Activated naive CD4-positive, alpha-beta T cell treated with Interleukin-2 at 50 U/mL for 16 hours (primary cell): ENCODE measurements around the gene ATP8A2.

ENCODE experiments used
- DNase-seq: peaks from one replicate; pipeline ENCODE4 v3.0.0-alpha.2; 2020

Gene ATP8A2

GRCh38 chr13:25981060-25981459, 609.3 kb downstream of the ATP8A2 start:
- no peak for DNase-seq

GRCh38 chr13:25982907-25983306, 611.1 kb downstream of the ATP8A2 start:
- DNase-seq, result no peak

- DNase-seq, result no peak
Measured at GRCh38 chr13:25987987-25988386, 616.2 kb downstream of the ATP8A2 start.

- no peak for DNase-seq
Measured at GRCh38 chr13:25988661-25989060, 616.9 kb downstream of the ATP8A2 start.

GRCh38 chr13:25990801-25991200, 619.0 kb downstream of the ATP8A2 start:
- no peak for DNase-seq

- no peak for DNase-seq
Measured at GRCh38 chr13:25992076-25992475, 620.3 kb downstream of the ATP8A2 start.

GRCh38 chr13:26007261-26008125, 635.7 kb downstream of the ATP8A2 start:
- no peak for DNase-seq

- no peak for DNase-seq
Measured at GRCh38 chr13:26010487-26011207, 638.9 kb downstream of the ATP8A2 start.

- no peak for DNase-seq
Measured at GRCh38 chr13:26011208-26011573, 639.4 kb downstream of the ATP8A2 start.

- peak; percentile 53 for DNase-seq
Measured at GRCh38 chr13:26011996-26012821, 640.4 kb downstream of the ATP8A2 start.

- DNase-seq, result no peak
Measured at GRCh38 chr13:26012995-26013394, 641.2 kb downstream of the ATP8A2 start.

GRCh38 chr13:26015271-26016125, 643.7 kb downstream of the ATP8A2 start:
- DNase-seq, result no peak

GRCh38 chr13:26016189-26016588, 644.4 kb downstream of the ATP8A2 start:
- no peak for DNase-seq

- DNase-seq, result no peak
Measured at GRCh38 chr13:26017196-26017921, 645.6 kb downstream of the ATP8A2 start.

GRCh38 chr13:26017932-26018665, 646.3 kb downstream of the ATP8A2 start:
- no peak for DNase-seq

- no peak for DNase-seq
Measured at GRCh38 chr13:26019251-26019650, 647.5 kb downstream of the ATP8A2 start.

- DNase-seq, result no peak
Measured at GRCh38 chr13:26019881-26020870, 648.4 kb downstream of the ATP8A2 start.

GRCh38 chr13:26020891-26021290, 649.1 kb downstream of the ATP8A2 start:
- DNase-seq, result no peak

- no peak for DNase-seq
Measured at GRCh38 chr13:26021516-26021915, 649.7 kb downstream of the ATP8A2 start.

- DNase-seq, result no peak
Measured at GRCh38 chr13:26021956-26022355, 650.2 kb downstream of the ATP8A2 start.
